ENCODE data around the gene RPP30.

GRCh38 chr10:90871766-90872647 is at the start of gene RPP30:
- TF ChIP-seq ZBTB40 (IDR thresholded peaks at IDR 0.05) (no peak), ZBTB40 (CRISPR knock-in tag; IDR thresholded peaks at IDR 0.05) (no peak), EZH2 (IDR thresholded peaks at IDR 0.05; ENCODE audit: borderline replicate concordance, low read depth, low read length) (no peak), GABPA (tag; conservative IDR thresholded peaks at IDR 0.05; ENCODE audit: low read depth) (no peak), CBX3 (IDR thresholded peaks at IDR 0.05; ENCODE audit: borderline replicate concordance in 1 of 2, low read length in 2 of 2) (no peak), ELK3 (CRISPR knock-in tag; IDR thresholded peaks at IDR 0.05) (no peak), MBD1 (CRISPR knock-in tag; IDR thresholded peaks at IDR 0.05) (no peak), EGR1 (conservative IDR thresholded peaks at IDR 0.05) (peak; percentile 58; the same call in 1 of the 2 replicates), NFIC (IDR thresholded peaks at IDR 0.05) (no peak), TCF7 (IDR thresholded peaks at IDR 0.05; ENCODE audit: borderline replicate concordance) (no peak), IRF1 (CRISPR knock-in tag; IDR thresholded peaks at IDR 0.05; ENCODE audit: borderline replicate concordance) (no peak), FOXA1 (IDR thresholded peaks at IDR 0.05; ENCODE audit: borderline replicate concordance) (no peak)

All from K562 (cell line).